C4-2B (cell line): ENCODE results near the gene CD80.

Experiments
- H3K27ac ChIP-seq: fragments of 450-650 bp; 2 replicates; pipeline ENCODE4 v1.5.1; 2017
- CTCF ChIP-seq: fragments of 450-650 bp; conservative IDR thresholded peaks from 2 replicates; pipeline ENCODE4 v1.5.1; 2017; ENCODE audit warnings: mild to moderate bottlenecking
- ZFX ChIP-seq: fragments of 450-650 bp; IDR thresholded peaks from 2 replicates; pipeline ENCODE4 v1.6.1; 2017

The CD80 gene

GRCh38 chr3:119529883-119530282, 29.5 kb downstream of the CD80 start:
- no peak for TF ChIP-seq CTCF
- no peak for TF ChIP-seq ZFX
- H3K27ac ChIP-seq = no peak overlapping the region

GRCh38 chr3:119527714-119528113, 31.7 kb downstream of the CD80 start:
- H3K27ac ChIP-seq = no peak overlapping the region

GRCh38 chr3:119524931-119525662, 34.3 kb downstream of the CD80 start:
- TF ChIP-seq ZFX (no peak), CTCF (peak; percentile 61)
- no peak overlapping the region for H3K27ac ChIP-seq

More at GRCh38 chr3:119527714-119528113, 31.7 kb downstream of the CD80 start:
- no peak for TF ChIP-seq CTCF
- no peak for TF ChIP-seq ZFX

- TF ChIP-seq ZFX (no peak), CTCF (no peak)
- H3K27ac ChIP-seq = no peak overlapping the region
These were observed 41.4 kb downstream of the CD80 start for GRCh38 chr3:119518026-119518425.

GRCh38 chr3:119517112-119517511, 42.3 kb downstream of the CD80 start:
- no peak overlapping the region for H3K27ac ChIP-seq
- no peak for TF ChIP-seq CTCF
- TF ChIP-seq ZFX = no peak

- TF ChIP-seq CTCF (no peak), ZFX (no peak)
- no peak overlapping the region for H3K27ac ChIP-seq
These were observed 44.8 kb downstream of the CD80 start for GRCh38 chr3:119514637-119515036.

GRCh38 chr3:119510690-119511089, 48.7 kb downstream of the CD80 start:
- no peak overlapping the region for H3K27ac ChIP-seq

More at GRCh38 chr3:119510690-119511089, 48.7 kb downstream of the CD80 start:
- no peak for TF ChIP-seq CTCF
